Right ventricle myocardium inferior (tissue), 1 donor: ENCODE data around the gene S100A9. TPM values are rescaled to one million over a fixed set of nuclear protein-coding genes. Genes with fewer than 3 reads are reported as not detected.

Source experiments
- ATAC-seq: fragments of 200-7000 bp; cut with Tn5 transposase; one replicate; pipeline ENCODE4 v1.9.1; 2020; ENCODE audit warnings: mild to moderate bottlenecking, moderate library complexity
- DNase-seq: peaks from one replicate; pipeline ENCODE4 v3.0.0; 2021; ENCODE audit errors: missing footprints
- intact Hi-C: fragments of 100-400 bp; cut with DNase I; formaldehyde crosslinking; loops from one replicate; pipeline ENCODE4 v1.11.0; 2022
- total RNA-seq: library from RNA; stranded (reverse); fragmentation: NEBNext Ultra II Directional; extraction: Animal tissue kit (Norgen Biotek cat#: 25700); gene quantifications from one replicate; pipeline ENCODE4 v1.2.1, GENCODE V29; 2021
- donor health status: DM: no; HTN: yes; CAD: no; lungs with severe emphysema.

Gene S100A9
- total RNA-seq, 1 donor from 2014 or later, result 190 TPM

GRCh38 chr1:153372571-153372970 is 14.9 kb downstream of the S100A9 start:
- ATAC-seq, result no peak
- no peak for DNase-seq
- intact Hi-C loops, result no loop called here

GRCh38 chr1:153374071-153374470 is 16.4 kb downstream of the S100A9 start:
- ATAC-seq (peak; percentile 50), DNase-seq (no peak)
- intact Hi-C loops, result no loop called here

GRCh38 chr1:153375511-153375910 is 17.9 kb downstream of the S100A9 start, which contains the start of gene S100A12:
Gene S100A12 (minus strand): TSS chr1:153375621. CDS start chr1:153374592, 1,029 bp downstream.
- DNase-seq (no peak), ATAC-seq (no peak)
- intact Hi-C loops, result no loop called here

GRCh38 chr1:153379591-153379990 is 21.9 kb downstream of the S100A9 start:
- intact Hi-C loops, result no loop called here
- ATAC-seq (no peak), DNase-seq (no peak)

- intact Hi-C loops, result no loop called here
- DNase-seq (no peak), ATAC-seq (no peak)
Measured at GRCh38 chr1:153380711-153381110, 23.1 kb downstream of the S100A9 start.

- DNase-seq (no peak), ATAC-seq (no peak)
- intact Hi-C loops, result no loop called here
Measured at GRCh38 chr1:153384958-153385580, 27.4 kb downstream of the S100A9 start.

- DNase-seq (peak; percentile 76), ATAC-seq (peak; percentile 67)
- intact Hi-C loops, result no loop called here
Measured at GRCh38 chr1:153386500-153386901, 28.8 kb downstream of the S100A9 start.

GRCh38 chr1:153387001-153387400 is 29.3 kb downstream of the S100A9 start:
- no peak for DNase-seq
- no peak for ATAC-seq
- intact Hi-C loops, result no loop called here

GRCh38 chr1:153387785-153388184 is 30.1 kb downstream of the S100A9 start:
- intact Hi-C loops, result no loop called here
- no peak for DNase-seq
- no peak for ATAC-seq

GRCh38 chr1:153389401-153389800 is 31.7 kb downstream of the S100A9 start:
- no peak for DNase-seq
- intact Hi-C loops, result no loop called here
- ATAC-seq, result no peak

GRCh38 chr1:153389973-153390879 is 32.6 kb downstream of the S100A9 start:
- DNase-seq (no peak), ATAC-seq (no peak)
- intact Hi-C loops, result no loop called here

GRCh38 chr1:153390938-153391710 is 33.5 kb downstream of the S100A9 start, which contains the start of gene S100A8:
Gene S100A8 (minus strand): TSS chr1:153391073. CDS start chr1:153390535, 538 bp downstream.
- ATAC-seq, result peak; percentile 78
- peak; percentile 93 for DNase-seq
- intact Hi-C loops, result no loop called here

GRCh38 chr1:153392258-153392657 is 34.6 kb downstream of the S100A9 start:
- DNase-seq, result no peak
- intact Hi-C loops, result no loop called here
- ATAC-seq, result no peak

GRCh38 chr1:153392822-153393221 is 35.2 kb downstream of the S100A9 start:
- DNase-seq, result no peak
- no peak for ATAC-seq
- intact Hi-C loops, result no loop called here

- no peak for ATAC-seq
- intact Hi-C loops, result no loop called here
Measured at GRCh38 chr1:153393926-153394325, 36.3 kb downstream of the S100A9 start.

GRCh38 chr1:153394391-153394790 is 36.7 kb downstream of the S100A9 start:
- ATAC-seq (no peak), DNase-seq (no peak)
- intact Hi-C loops, result no loop called here

More at GRCh38 chr1:153393926-153394325, 36.3 kb downstream of the S100A9 start:
- no peak for DNase-seq

GRCh38 chr1:153395136-153395685 is 37.6 kb downstream of the S100A9 start:
- peak; percentile 50 for ATAC-seq
- no peak for DNase-seq
- intact Hi-C loops, result no loop called here

GRCh38 chr1:153395776-153396175 is 38.1 kb downstream of the S100A9 start:
- intact Hi-C loops, result no loop called here
- DNase-seq, result no peak

GRCh38 chr1:153396461-153396860 is 38.8 kb downstream of the S100A9 start:
- ATAC-seq, result no peak
- DNase-seq, result no peak
- intact Hi-C loops, result no loop called here

More at GRCh38 chr1:153395776-153396175, 38.1 kb downstream of the S100A9 start:
- no peak for ATAC-seq
